ENCODE results near the gene KLHL2. TPM values are rescaled to one million over a fixed set of nuclear protein-coding genes. Genes with fewer than 3 reads are reported as not detected.

The KLHL2 gene
- total RNA-seq, 4 donors from 2014 or later: 23.5 to 35.3 (median 27.2) TPM

DNA sequence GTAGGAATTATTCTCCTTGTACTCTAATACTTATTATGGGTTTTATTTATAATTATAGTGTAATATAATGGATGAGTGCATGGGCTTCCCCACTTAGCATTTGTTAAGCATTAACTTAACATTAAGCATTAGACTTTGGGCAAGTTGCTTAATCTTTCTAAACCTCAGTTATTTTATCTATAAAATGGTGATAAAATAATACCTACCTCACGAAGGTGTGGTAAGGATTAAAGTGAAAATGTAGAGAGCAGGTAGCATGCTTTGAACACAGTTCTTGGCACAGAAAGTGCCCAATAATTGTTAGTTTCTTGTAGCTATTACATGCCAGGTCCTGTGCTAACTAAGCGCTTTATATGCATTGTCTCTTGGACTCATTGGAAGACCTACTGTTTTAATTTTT is 122.7 kb downstream of the KLHL2 start:
- Histone ChIP-seq H3K4me1 (peaks cover 9 to 29% (median 19%) of the 10 kb centered on the region in 4 donors), H3K4me3 (no peak overlapping the region), H3K27ac (replicated peaks in 1 of 4) (no peak overlapping the region), H3K27me3 (no peaks in the 10 kb centered on the region), H3K9me3 (no peaks in the 10 kb centered on the region), H3K36me3 (peaks cover 0 to 4% (median 0%) of the 10 kb centered on the region in 4 donors)
- WGBS: 98% methylated on average over 2 of the region's 2 CpGs
- TF ChIP-seq POLR2A (IDR thresholded peaks at IDR 0.05; ENCODE audit: low read depth) (no peak), EP300 (IDR thresholded peaks at IDR 0.05) (no peak), POLR2AphosphoS5 (IDR thresholded peaks at IDR 0.05) (no peak)
- no peak for DNase-seq (ENCODE audit: extremely low spot score)
- intact Hi-C loops (cut with DNase I): no loop called here

DNA sequence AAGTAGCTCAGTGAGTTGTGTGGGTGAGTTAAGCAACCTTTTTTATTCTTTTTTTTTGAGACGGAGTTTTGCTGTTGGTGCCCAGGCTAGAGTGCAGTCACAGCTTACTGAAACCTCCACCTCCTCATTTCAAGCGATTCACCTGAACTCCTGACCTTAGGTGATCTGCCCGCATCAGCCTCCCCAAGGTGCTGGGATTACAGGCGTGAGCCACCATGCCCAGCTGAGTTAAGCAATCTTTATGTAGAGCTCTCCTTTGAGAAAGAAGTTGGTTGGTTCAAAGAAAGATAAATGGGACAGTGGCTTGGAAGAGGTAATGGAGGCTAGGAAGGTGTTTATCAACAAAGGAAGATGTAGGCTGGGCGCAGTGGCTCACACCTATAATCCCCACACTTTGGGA is 123.3 kb downstream of the KLHL2 start:
- peaks cover 0 to 4% (median 0%) of the 10 kb centered on the region in 4 donors for H3K36me3 ChIP-seq
- no peak for DNase-seq (ENCODE audit: extremely low spot score)
- WGBS: 98% methylated on average over 5 of the region's 5 CpGs
- intact Hi-C loops (cut with DNase I): no loop called here
- no peak overlapping the region for H3K27ac ChIP-seq (replicated peaks in 1 of 4)
- no peak overlapping the region for H3K4me3 ChIP-seq
- H3K9me3 ChIP-seq: no peaks in the 10 kb centered on the region
- H3K4me1 ChIP-seq: peaks cover 9 to 29% (median 19%) of the 10 kb centered on the region in 4 donors
- no peaks in the 10 kb centered on the region for H3K27me3 ChIP-seq
- TF ChIP-seq POLR2AphosphoS5 (IDR thresholded peaks at IDR 0.05) (no peak), EP300 (IDR thresholded peaks at IDR 0.05) (no peak), POLR2A (IDR thresholded peaks at IDR 0.05; ENCODE audit: low read depth) (no peak), CTCF (IDR thresholded peaks at IDR 0.05) (no peak)

GRCh38 chr4:165331359-165331758 is 124.0 kb downstream of the KLHL2 start:
- Histone ChIP-seq H3K4me1 (peaks cover 9 to 24% (median 16%) of the 10 kb centered on the region in 4 donors), H3K4me3 (no peak overlapping the region), H3K27me3 (no peaks in the 10 kb centered on the region), H3K36me3 (peaks cover 0 to 4% (median 0%) of the 10 kb centered on the region in 4 donors), H3K27ac (replicated peaks in 1 of 4) (no peak overlapping the region), H3K9me3 (no peaks in the 10 kb centered on the region)
- WGBS: 81% methylated on average over 1 of the region's 1 CpG
- no peak for DNase-seq (ENCODE audit: extremely low spot score)
- intact Hi-C loops (cut with DNase I): no loop called here
- TF ChIP-seq EP300 (IDR thresholded peaks at IDR 0.05) (no peak), POLR2A (IDR thresholded peaks at IDR 0.05; ENCODE audit: low read depth) (no peak), CTCF (IDR thresholded peaks at IDR 0.05) (no peak), POLR2AphosphoS5 (IDR thresholded peaks at IDR 0.05) (no peak)

GRCh38 chr4:165331823-165332222 is 124.5 kb downstream of the KLHL2 start:
- H3K36me3 ChIP-seq: peaks cover 0 to 4% (median 0%) of the 10 kb centered on the region in 4 donors
- TF ChIP-seq POLR2A (IDR thresholded peaks at IDR 0.05; ENCODE audit: low read depth) (no peak), CTCF (IDR thresholded peaks at IDR 0.05) (no peak), POLR2AphosphoS5 (IDR thresholded peaks at IDR 0.05) (no peak), EP300 (IDR thresholded peaks at IDR 0.05) (no peak)
- intact Hi-C loops (cut with DNase I): no loop called here
- 84% methylated on average over 10 of the region's 10 CpGs for WGBS
- H3K9me3 ChIP-seq: no peaks in the 10 kb centered on the region
- no peak for DNase-seq (ENCODE audit: extremely low spot score)
- H3K4me1 ChIP-seq: peaks cover 9 to 21% (median 14%) of the 10 kb centered on the region in 4 donors
- no peak overlapping the region for H3K4me3 ChIP-seq
- H3K27ac ChIP-seq (replicated peaks in 1 of 4): no peak overlapping the region
- H3K27me3 ChIP-seq: no peaks in the 10 kb centered on the region

DNA sequence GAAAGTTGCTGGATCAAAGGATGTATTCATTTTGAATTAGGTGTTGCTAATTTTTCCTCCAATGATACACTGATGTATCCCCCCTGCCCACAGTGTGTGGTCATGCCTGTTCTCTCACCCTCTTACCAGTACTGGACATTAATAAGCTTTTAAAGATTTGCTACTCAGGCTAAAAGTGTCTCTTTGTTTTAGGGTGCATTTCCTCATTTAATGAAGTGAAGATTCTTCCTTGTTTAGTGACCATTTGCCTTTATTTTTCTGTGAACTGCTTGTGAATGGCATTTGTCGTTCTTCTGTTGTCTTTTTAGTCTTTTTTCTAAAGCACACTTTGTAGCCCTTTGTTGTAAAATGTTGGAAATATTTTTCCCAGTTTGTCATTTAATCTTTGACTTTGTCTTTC is 125.1 kb downstream of the KLHL2 start:
- Histone ChIP-seq H3K9me3 (no peaks in the 10 kb centered on the region), H3K4me1 (peaks cover 9 to 21% (median 14%) of the 10 kb centered on the region in 4 donors), H3K27me3 (no peaks in the 10 kb centered on the region), H3K27ac (replicated peaks in 1 of 4) (no peak overlapping the region), H3K4me3 (no peak overlapping the region), H3K36me3 (peaks cover 0 to 4% (median 0%) of the 10 kb centered on the region in 4 donors)
- WGBS: 57% methylated on average over 1 of the region's 1 CpG
- no peak for DNase-seq (ENCODE audit: extremely low spot score)
- intact Hi-C loops (cut with DNase I): no loop called here
- TF ChIP-seq CTCF (IDR thresholded peaks at IDR 0.05) (no peak), POLR2AphosphoS5 (IDR thresholded peaks at IDR 0.05) (no peak), POLR2A (IDR thresholded peaks at IDR 0.05; ENCODE audit: low read depth) (no peak)
